Large intestine (tissue), 3 donors: ENCODE data around the gene TRIM65. TPM values are rescaled to one million over a fixed set of nuclear protein-coding genes. Genes with fewer than 3 reads are reported as not detected.
A peak's percentile ranks its signal among the peaks of the same experiment; 100 is the strongest.

Experiments used
- DNase-seq, 2 donors: peaks; one replicate each; pipeline versions ENCODE4 v3.0.0 to v3.0.0-alpha.2; 2013
- H3K27ac ChIP-seq: one replicate; pipeline ENCODE4 v1.5.1; 2013; ENCODE audit warnings: low read length
- H3K27me3 ChIP-seq: 2 replicates; pipeline ENCODE4 v1.6.1; 2013; ENCODE audit warnings: low read length; ENCODE audit not compliant: control insufficient read depth, insufficient read depth
- H3K36me3 ChIP-seq: 2 replicates; pipeline ENCODE4 v1.6.1; 2013; ENCODE audit warnings: low read length; ENCODE audit not compliant: control insufficient read depth, insufficient read depth
- H3K4me1 ChIP-seq: one replicate; pipeline ENCODE4 v1.6.1; 2013; ENCODE audit warnings: low read length; ENCODE audit not compliant: control insufficient read depth, insufficient read depth
- H3K4me3 ChIP-seq: one replicate; pipeline ENCODE4 v1.5.1; 2013; ENCODE audit warnings: low read length
- H3K9me3 ChIP-seq: one replicate; pipeline ENCODE4 v1.6.1; 2013; ENCODE audit warnings: mild to moderate bottlenecking, low read depth, low read length, moderate library complexity; ENCODE audit not compliant: control insufficient read depth
- WGBS: methylation state at CpG from one replicate; pipeline ENCODE4 v1.1.5; 2013; ENCODE audit warnings: low lambda C conversion rate; ENCODE audit not compliant: insufficient coverage; 5-methylcytosine and 5-hydroxymethylcytosine counted together
- polyA plus RNA-seq: library from polyadenylated mRNA; unstranded; fragments of 120-200 nt; gene quantifications from one replicate; pipeline ENCODE4 v1.2.1, GENCODE V29; 2013

TRIM65 gene
- polyA plus RNA-seq, 1 donor = 18.7 TPM

- Histone ChIP-seq H3K9me3 (no peaks in the 10 kb centered on the region), H3K27ac (no peak overlapping the region), H3K36me3 (peaks cover 32% of the 10 kb centered on the region), H3K4me1 (no peaks in the 10 kb centered on the region), H3K4me3 (no peak overlapping the region), H3K27me3 (no peaks in the 10 kb centered on the region)
- no CpG with 5 or more reads among the region's 10 CpGs for WGBS
- DNase-seq = peak in 1 of 2 donors; percentile 39
Measured at GRCh38 chr17:75906143-75906884, 9.6 kb upstream of the TRIM65 start.

GRCh38 chr17:75904749-75905521, 8.2 kb upstream of the TRIM65 start, which contains the start of gene MRPL38:
Gene MRPL38, minus strand, starts transcription at chr17:75904884. Its CDS starts 9 bp downstream, at chr17:75904875.
- Histone ChIP-seq H3K27ac (peak within 1 kb of the TSS; percentile 82), H3K27me3 (no peaks in the 10 kb centered on the region), H3K9me3 (no peaks in the 10 kb centered on the region), H3K4me3 (peak within 1 kb of the TSS; percentile 96), H3K36me3 (peaks cover 33% of the 10 kb centered on the region), H3K4me1 (no peaks in the 10 kb centered on the region)
- DNase-seq = peak; percentile 97 to 98
- no CpG with 5 or more reads among the region's 69 CpGs for WGBS

GRCh38 chr17:75902406-75902805, 5.7 kb upstream of the TRIM65 start:
- Histone ChIP-seq H3K4me1 (no peaks in the 10 kb centered on the region), H3K27me3 (no peaks in the 10 kb centered on the region), H3K36me3 (peaks cover 46% of the 10 kb centered on the region), H3K4me3 (no peak overlapping the region), H3K9me3 (no peaks in the 10 kb centered on the region), H3K27ac (no peak overlapping the region)
- no CpG with 5 or more reads among the region's 6 CpGs for WGBS
- DNase-seq = no peak

- Histone ChIP-seq H3K36me3 (peaks cover 46% of the 10 kb centered on the region), H3K4me3 (no peak overlapping the region), H3K9me3 (no peaks in the 10 kb centered on the region), H3K4me1 (peaks cover 5% of the 10 kb centered on the region), H3K27ac (no peak overlapping the region), H3K27me3 (no peaks in the 10 kb centered on the region)
- no peak for DNase-seq
- WGBS = no CpG with 5 or more reads among the region's 18 CpGs
Measured at GRCh38 chr17:75901727-75902126, 5.0 kb upstream of the TRIM65 start.

- no peak overlapping the region for H3K4me3 ChIP-seq
- no peaks in the 10 kb centered on the region for H3K27me3 ChIP-seq
- peaks cover 46% of the 10 kb centered on the region for H3K36me3 ChIP-seq
Measured at GRCh38 chr17:75900691-75901533, 4.2 kb upstream of the TRIM65 start.

GRCh38 chr17:75899767-75900468, 3.2 kb upstream of the TRIM65 start:
- H3K4me3 ChIP-seq = no peak overlapping the region
- no peaks in the 10 kb centered on the region for H3K27me3 ChIP-seq
- no CpG with 5 or more reads among the region's 23 CpGs for WGBS
- peaks cover 46% of the 10 kb centered on the region for H3K36me3 ChIP-seq
- DNase-seq = no peak
- H3K9me3 ChIP-seq = no peaks in the 10 kb centered on the region
- H3K4me1 ChIP-seq = peaks cover 14% of the 10 kb centered on the region
- H3K27ac ChIP-seq = no peak overlapping the region

More at GRCh38 chr17:75900691-75901533, 4.2 kb upstream of the TRIM65 start:
- Histone ChIP-seq H3K4me1 (peaks cover 5% of the 10 kb centered on the region), H3K9me3 (no peaks in the 10 kb centered on the region), H3K27ac (no peak overlapping the region)
- DNase-seq = no peak
- WGBS = no CpG with 5 or more reads among the region's 13 CpGs

GRCh38 chr17:75899353-75899752, 2.6 kb upstream of the TRIM65 start:
- Histone ChIP-seq H3K9me3 (no peaks in the 10 kb centered on the region), H3K4me1 (peaks cover 16% of the 10 kb centered on the region), H3K4me3 (no peak overlapping the region), H3K36me3 (peaks cover 46% of the 10 kb centered on the region), H3K27ac (no peak overlapping the region), H3K27me3 (no peaks in the 10 kb centered on the region)
- no peak for DNase-seq
- WGBS = no CpG with 5 or more reads among the region's 13 CpGs

GRCh38 chr17:75898791-75899190, 2.0 kb upstream of the TRIM65 start:
- Histone ChIP-seq H3K36me3 (peaks cover 46% of the 10 kb centered on the region), H3K4me1 (peaks cover 16% of the 10 kb centered on the region), H3K27ac (no peak overlapping the region), H3K27me3 (no peaks in the 10 kb centered on the region), H3K9me3 (no peaks in the 10 kb centered on the region), H3K4me3 (no peak overlapping the region)
- DNase-seq = no peak
- WGBS = no CpG with 5 or more reads among the region's 16 CpGs

- H3K4me3 ChIP-seq = no peak overlapping the region
- H3K36me3 ChIP-seq = peaks cover 46% of the 10 kb centered on the region
- no peaks in the 10 kb centered on the region for H3K27me3 ChIP-seq
- peaks cover 16% of the 10 kb centered on the region for H3K4me1 ChIP-seq
- H3K9me3 ChIP-seq = no peaks in the 10 kb centered on the region
- no peak overlapping the region for H3K27ac ChIP-seq
- DNase-seq = peak in 1 of 2 donors; percentile 23
- WGBS = no CpG with 5 or more reads among the region's 8 CpGs
Measured at GRCh38 chr17:75898065-75898464, 1.3 kb upstream of the TRIM65 start.
